ENCODE data around the gene ZNF296.
A peak's percentile ranks its signal among the peaks of the same experiment; 100 is the strongest.
"Not testable (repeated sequence)": the region's sequence is repeated elsewhere in the genome, so short reads cannot be mapped to it uniquely, and the experiment has no call there.

ZNF296 gene

GRCh38 chr19:45076029-45076850, at the start of gene ZNF296:
TSS of gene ZNF296 (minus strand) at chr19:45076478. CDS start at chr19:45076373, 105 bp downstream.
- DNase-seq = no peak

DNA sequence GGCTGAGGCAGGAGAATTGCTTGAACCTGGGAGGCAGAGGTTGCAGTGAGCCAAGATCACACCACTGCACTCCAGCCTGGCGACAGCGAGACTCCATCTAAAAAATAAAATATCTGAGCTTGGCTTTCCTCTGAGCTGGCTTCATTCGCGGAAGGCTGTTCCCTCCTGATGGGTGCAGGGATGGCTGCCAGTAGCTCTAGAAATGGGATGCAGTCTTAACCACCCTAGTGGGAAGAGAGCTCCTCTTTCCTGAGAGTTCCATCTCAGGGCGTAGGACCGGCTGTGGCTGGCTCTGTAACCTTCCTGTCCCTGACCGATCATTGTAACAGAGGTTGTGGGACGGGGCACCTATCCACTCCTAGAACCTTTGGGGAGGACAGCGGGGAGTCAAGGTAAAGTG, 49.1 kb upstream of the ZNF296 start:
- DNase-seq = no peak

- DNase-seq = no peak
Measured at GRCh38 chr19:45124021-45124420, 47.7 kb upstream of the ZNF296 start.

DNA sequence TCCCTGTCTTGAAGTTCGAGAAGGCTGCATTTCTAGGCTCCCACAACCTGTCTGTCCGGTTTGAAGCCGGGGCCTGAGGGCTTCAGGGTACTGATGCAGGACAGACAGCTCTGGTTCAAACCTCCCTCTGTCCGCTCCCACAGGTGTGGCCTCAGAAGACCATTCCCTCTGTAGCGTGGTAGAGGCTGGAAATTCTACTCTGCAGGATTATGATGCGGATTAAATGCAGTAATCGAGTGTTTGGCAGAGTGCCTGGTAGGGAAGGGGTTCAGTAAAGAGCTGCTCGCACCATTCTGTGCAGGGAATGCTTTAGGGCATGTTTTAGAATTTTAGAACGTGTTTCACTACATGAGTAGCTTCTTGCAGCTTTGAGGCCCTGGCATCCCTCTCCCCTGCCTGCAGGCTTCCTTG, 47.2 kb upstream of the ZNF296 start:
- no peak for DNase-seq

DNA sequence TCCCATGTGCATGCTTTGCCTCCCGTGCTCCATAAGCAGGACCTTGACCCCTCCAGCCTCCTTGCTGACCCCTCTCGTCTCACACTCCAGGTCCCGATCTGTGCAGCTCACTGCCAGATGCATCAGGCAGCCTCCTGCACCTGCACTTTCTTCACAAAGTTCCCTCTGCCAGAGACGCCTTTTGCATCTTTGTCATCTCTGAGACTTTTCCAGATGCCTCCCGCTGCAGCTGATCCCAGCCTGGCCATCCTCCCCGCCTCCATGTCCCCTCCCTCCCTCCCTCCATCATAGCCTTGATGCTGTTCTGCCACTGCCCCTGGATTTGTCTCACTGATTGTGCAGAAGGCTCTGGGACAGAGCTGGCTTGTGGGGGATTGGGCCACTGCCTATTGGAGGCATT, 46.6 kb upstream of the ZNF296 start:
- DNase-seq = no peak

DNA sequence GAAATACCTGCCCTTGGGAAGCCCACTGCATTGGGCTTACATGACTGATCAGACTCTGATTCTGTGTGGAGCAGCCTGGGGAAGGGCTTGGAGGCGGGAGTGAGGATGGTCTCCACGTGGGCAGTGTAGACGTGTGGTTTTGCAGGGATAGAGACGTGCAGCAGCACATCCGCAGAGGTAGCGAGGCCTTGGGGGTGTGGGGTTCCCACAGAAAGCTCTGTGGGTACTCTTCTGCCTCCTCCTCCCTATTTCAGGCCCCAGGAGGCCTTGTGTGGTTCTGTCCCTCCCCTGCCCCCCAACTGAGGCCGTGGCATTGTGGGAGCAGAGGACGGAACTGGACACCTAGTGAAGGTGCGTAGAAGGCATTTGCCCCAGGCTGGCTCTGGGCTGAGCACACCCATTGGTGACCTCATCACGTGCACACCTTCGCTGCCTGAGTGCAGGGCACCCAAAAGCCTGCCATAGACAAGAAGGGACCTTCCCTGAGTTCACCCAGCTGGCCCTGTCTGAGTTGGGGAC, 45.6 kb upstream of the ZNF296 start:
- DNase-seq = no peak

DNA sequence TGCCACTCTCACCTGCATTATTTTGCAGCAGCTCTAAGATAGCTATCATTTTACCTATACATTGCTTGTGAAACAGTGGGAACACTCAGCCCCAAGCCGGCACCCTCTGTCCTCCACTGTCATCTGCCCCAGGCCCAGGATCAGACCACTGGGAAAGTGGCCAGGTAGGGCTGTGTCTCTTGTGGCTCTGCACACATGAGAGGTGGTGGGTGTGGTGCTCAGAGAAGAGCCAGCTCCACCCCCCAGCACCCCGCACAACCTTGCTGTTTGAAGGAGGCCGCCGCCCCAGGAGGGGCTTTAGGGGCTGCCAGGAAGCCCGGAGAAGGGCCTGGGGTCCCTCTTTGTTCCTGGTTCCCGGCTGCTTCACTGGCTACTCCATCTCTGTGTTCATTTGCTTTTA, 43.3 kb upstream of the ZNF296 start:
- no peak for DNase-seq

GRCh38 chr19:45118591-45119355, 42.5 kb upstream of the ZNF296 start:
- DNase-seq = not testable (repeated sequence)

DNA sequence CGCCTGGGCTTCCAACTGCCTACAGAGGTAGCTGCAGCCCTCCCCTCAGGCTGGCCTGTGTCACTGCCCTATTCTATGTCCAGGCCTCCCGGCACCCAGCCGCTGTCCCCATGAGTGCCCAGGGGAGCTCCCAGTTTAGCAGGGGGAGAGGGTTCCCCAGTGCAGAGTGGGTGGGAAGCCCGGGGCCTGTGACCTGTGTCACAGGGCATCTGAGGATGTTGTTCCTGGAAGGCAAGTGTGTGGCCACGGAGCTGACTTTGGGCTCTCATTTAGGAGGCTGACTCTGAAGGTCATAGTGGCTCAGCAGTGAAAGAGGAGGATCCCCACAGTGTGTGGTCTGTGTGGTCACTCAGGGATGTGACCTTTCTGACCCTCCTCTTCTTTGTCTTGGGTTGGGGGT, 41.8 kb upstream of the ZNF296 start:
- no peak for DNase-seq

DNA sequence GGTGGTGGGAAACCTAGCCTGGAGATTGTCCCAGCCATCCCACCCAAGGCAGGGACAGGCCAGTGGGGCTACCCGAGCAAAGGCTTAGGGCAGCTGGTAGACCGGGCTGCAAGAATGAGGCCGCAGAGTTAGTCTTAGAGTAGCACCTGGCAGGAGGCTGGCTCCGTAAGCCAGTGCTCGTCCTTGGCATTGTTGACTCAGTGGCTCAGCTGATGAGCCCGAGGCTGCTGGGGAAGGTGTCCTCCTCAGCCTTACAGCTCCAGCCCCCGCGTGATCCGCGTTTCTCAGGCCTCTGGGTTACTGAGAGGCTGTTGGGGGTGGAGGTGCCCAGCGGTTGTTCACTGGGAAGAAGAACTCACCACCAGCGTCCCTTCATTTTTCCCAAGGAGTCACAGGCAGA, 41.4 kb upstream of the ZNF296 start:
- no peak for DNase-seq

DNA sequence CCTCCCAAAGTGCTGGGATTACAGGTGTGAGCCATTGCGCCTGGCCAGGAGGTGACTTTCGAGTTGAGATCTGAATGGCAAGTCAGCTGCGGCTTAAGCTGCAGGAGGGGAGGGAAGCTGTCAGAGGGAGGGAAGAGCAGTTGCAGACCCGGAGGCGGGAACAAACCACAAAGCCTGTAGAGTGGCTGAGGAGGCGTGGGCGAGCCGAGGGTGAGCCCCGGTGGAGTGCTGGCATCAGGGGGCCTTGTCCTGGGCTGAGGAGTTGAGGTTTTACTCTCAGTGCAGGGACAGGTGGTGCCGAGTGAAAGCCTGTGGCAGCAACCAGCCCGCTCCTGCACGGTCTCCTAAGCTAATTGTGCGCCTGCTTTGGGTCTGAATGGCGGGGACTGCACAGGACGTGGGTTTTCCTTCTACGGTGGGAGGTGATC, 40.9 kb upstream of the ZNF296 start:
- DNase-seq = no peak

- DNase-seq = peak; percentile 32
Measured at GRCh38 chr19:45115809-45116615, 39.7 kb upstream of the ZNF296 start.

DNA sequence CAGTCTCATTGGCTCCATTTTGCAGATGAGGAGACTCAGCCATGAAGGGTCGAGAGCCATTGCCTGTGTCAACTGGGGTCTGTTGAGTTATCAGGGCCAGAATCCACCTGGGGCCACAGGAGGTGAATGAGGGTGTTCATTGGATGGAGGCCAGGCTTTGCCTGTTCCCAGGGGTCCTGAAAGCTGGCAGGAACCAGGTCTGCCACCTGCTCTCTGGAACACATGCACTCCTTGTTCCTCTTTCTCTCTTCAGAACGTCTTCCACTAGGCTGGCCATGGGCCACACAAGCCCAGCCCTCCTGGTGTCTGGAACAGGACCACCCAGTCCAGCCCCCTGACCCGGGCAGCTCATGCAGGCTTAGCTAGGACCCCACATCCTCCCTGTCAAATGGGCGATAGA, 37.8 kb upstream of the ZNF296 start:
- DNase-seq = no peak

DNA sequence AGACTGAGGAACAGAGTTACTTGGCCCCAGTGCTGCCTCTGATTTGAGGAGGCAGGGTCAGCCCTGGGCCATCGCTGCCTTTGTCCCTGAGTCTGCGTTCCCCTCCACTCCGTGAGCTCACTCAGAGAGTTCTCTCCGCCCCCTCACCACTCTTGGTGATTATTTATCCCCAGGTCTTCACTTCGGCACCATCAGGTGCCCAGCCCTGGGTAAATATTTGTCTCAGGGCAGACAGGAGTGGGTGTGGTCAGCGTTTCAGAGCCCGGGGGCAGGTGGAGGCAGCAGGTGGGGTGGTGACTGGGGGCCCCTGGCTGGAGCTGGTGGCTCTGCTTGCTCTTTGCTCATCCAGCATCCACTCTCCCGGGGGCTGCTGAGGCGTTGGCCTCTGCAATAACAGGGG, 37.4 kb upstream of the ZNF296 start:
- DNase-seq = no peak

GRCh38 chr19:45112111-45112827, 36.0 kb upstream of the ZNF296 start:
- DNase-seq = no peak

GRCh38 chr19:45110851-45111266, 34.6 kb upstream of the ZNF296 start:
- no peak for DNase-seq

GRCh38 chr19:45107621-45108150, 31.4 kb upstream of the ZNF296 start:
- DNase-seq = no peak

GRCh38 chr19:45106363-45106762, 30.1 kb upstream of the ZNF296 start:
- DNase-seq = not testable (repeated sequence)

DNA sequence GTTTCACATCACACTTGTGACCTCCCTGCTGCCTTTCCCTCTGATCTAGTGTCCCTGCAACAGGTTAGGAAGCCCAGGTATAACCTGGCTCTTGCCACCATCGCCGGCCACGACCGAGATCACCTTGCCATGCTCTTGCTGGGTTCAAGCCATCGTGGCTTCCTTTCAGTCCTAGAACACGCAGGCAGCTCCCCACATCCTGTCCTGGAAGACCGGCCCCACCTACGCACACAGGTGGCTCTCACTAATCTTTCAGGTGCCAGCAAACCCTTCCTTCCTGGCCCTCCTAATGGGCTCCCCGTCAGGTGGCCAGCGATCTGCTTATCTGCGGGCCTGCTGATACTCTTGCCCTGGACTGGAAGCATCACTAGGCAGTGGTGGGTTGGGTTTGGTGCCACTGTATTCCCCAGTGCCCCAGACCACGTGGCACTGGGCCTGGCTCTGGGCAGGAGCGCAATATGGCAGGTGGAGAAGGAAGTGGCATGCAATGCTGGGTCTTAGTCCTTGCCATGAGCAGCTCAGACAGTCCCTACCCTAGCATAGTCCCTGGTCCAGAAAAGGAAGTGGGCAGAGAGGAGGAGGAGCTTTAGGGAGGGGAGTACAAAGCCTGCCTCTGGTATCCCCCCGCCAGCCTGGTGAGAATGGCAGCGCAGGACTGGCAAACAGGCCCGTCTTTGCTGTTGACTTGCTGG, 28.5 kb upstream of the ZNF296 start:
- DNase-seq = no peak

DNA sequence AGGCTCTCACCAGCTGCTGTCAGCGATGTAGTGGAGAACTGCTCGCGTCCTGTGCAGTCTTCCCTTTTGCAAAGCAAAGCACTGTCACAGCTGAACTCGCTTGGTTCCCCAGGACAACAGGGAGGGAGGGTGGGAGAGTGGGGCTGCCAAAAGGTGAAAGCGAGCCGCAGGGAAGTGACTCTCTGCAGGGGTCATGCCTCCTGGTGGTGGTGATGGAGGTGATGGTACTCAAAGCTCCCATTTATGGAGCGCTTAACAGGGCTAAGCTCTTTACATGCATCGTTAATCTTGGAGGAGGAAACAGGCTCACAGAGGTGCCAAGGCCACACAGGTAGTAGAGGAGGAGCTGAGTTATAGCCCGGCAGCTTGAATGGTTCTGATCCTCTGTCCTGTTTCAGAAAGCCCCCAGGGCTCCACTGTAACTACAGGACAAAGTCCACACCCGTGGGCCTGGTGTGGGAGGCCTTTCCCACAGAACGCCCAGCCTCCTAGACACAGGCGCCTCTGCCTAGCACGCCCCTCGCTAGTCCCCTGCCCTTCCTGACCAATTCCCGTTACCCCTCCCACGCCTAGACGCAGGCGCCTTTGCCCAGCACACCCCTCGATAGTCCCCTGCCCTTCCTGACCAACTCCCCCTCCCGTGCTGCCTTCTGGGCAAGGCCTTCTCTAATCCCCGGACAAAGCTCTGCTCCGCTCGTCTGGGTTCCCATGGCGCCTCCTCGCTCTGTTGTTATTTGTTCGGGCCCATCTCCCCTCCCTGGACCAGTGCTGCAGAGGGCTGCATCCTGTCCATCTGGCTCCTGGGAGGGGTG, 27.4 kb upstream of the ZNF296 start:
- DNase-seq = no peak

DNA sequence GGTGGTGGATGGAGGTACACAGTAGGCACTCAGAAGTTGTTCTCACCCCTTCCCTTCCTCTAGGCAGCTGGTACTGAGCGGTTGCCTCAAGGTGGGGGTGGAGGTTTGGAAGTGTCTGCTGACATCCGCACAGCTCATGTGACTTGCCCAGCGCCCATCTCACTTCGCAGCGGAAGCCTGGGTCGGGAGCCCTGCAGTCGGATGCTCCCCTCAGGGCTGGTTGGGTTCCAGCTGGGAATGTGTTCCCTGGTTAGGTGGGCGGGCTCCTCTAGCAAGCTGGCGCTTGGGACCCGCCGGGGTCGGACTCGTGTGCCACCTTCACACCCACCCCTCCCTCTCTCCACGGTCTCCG, 26.9 kb upstream of the ZNF296 start:
- no peak for DNase-seq

All from SIG-M5 (cell line).